Measurements from ENCODE around the gene PAK1. TPM values are rescaled to one million over a fixed set of nuclear protein-coding genes. Genes with fewer than 3 reads are reported as not detected.
A peak's percentile ranks its signal among the peaks of the same experiment; 100 is the strongest.

Gene PAK1
- total and polyA plus RNA-seq, 2 donors (not counting 3 experiments of a cell fraction or from before 2014, with no cell fraction given), result 5.6 to 12.9 TPM

DNA sequence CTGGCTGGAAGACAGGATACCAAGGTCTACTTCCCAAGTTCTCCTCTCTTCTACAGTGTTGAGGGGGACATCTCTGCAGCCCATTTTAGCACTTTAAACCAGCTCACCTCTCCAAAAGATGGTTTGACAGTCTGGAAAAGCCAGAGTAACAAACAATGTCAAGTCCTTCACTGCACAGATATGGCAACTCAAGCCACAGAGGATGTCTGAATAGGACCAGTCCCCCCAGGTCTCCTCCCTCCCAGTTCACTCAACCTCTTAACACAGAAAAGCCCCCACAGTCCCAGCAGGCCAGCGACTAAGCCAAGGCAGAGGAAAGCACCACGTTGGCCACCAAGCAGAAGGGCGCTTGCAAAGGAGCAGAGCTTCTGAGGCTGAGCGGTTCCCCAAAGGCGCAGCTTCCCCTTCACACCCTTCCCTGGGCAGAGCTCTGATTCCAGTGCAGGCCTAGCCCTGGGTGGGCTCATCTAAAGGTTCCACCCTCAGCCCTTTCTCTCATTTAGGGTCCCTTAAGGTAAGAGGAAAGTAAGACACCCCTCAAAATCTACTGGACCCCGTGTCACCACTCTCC lies 62.7 kb downstream of the PAK1 start:
- peak overlapping the region; percentile 29 for H3K9ac ChIP-seq (replicated peaks; ENCODE audit: extremely low read depth, insufficient read depth, low read length)
- H3K9me3 ChIP-seq (replicated peaks; ENCODE audit: control insufficient read depth, insufficient read depth, low read length), result no peaks in the 10 kb centered on the region
- H3K9me1 ChIP-seq (replicated peaks; ENCODE audit: control insufficient read depth, extremely low read depth, insufficient read depth, low read length), result no peaks in the 10 kb centered on the region
- H2AFZ ChIP-seq (ENCODE audit: low read depth, low read length), result peak overlapping the region; percentile 96
- no peak overlapping the region for H3K27ac ChIP-seq (ENCODE audit: insufficient read depth, low read depth, low read length)
- DNase-seq (ENCODE audit: low read depth, low spot score) (no peak), FAIRE-seq (no peak)
- ChIA-PET CTCF (interaction anchor here (0.9 to 2.4 kb wide), 8 partner anchors 11 to 225 kb away, joined by 3 to 11 read pairs (median 4); no protein-coding TSS in a partner anchor), POLR2A (no interaction called here)
- peaks cover 0 to 3% of the 10 kb centered on the region in 2 experiments for H3K27me3 ChIP-seq (ENCODE audit: control insufficient read depth in 2 of 2, insufficient read depth in 2 of 2, low read length in 2 of 2)
- BruUV-seq (replicated peaks), result no TSS peak
- peak overlapping the region; percentile 69 for H3K4me2 ChIP-seq (ENCODE audit: insufficient read depth, low read length)
- no peaks in the 10 kb centered on the region for H3K36me3 ChIP-seq (ENCODE audit: control insufficient read depth in 2 of 2, extremely low read depth in 1 of 2, insufficient read depth in 2 of 2, low read length in 2 of 2)
- no peaks in the 10 kb centered on the region for H3K79me2 ChIP-seq (ENCODE audit: control insufficient read depth, insufficient read depth, low read length)
- peaks cover 25% of the 10 kb centered on the region for H3K4me1 ChIP-seq (ENCODE audit: control insufficient read depth, extremely low read depth, insufficient read depth, low read length)
- no peaks in the 10 kb centered on the region for H4K20me1 ChIP-seq (replicated peaks; ENCODE audit: control insufficient read depth, extremely low read depth, insufficient read depth, low read length)
- H3K4me3 ChIP-seq (replicated peaks in 1 of 3; ENCODE audit: insufficient read depth in 1 of 3, low read depth in 1 of 3, low read length in 3 of 3), result peak overlapping the region; percentile 31 to 34 (median 33)
- TF ChIP-seq FOS (IDR thresholded peaks at IDR 0.05; ENCODE audit: borderline replicate concordance, insufficient read depth, low read length) (no peak), POLR2AphosphoS5 (IDR thresholded peaks at IDR 0.05; ENCODE audit: insufficient read depth, low read depth, low read length) (no peak), JUN (IDR thresholded peaks at IDR 0.05; ENCODE audit: borderline replicate concordance, insufficient read depth, insufficient read length, low read depth) (no peak)
- intact Hi-C loops (cut with micrococcal nuclease), result no loop called here
- dilution Hi-C loops (cut with MboI; ENCODE audit: extremely low pct_ligation_motif_present, low sequenced_read_pairs), result no loop called here

DNA sequence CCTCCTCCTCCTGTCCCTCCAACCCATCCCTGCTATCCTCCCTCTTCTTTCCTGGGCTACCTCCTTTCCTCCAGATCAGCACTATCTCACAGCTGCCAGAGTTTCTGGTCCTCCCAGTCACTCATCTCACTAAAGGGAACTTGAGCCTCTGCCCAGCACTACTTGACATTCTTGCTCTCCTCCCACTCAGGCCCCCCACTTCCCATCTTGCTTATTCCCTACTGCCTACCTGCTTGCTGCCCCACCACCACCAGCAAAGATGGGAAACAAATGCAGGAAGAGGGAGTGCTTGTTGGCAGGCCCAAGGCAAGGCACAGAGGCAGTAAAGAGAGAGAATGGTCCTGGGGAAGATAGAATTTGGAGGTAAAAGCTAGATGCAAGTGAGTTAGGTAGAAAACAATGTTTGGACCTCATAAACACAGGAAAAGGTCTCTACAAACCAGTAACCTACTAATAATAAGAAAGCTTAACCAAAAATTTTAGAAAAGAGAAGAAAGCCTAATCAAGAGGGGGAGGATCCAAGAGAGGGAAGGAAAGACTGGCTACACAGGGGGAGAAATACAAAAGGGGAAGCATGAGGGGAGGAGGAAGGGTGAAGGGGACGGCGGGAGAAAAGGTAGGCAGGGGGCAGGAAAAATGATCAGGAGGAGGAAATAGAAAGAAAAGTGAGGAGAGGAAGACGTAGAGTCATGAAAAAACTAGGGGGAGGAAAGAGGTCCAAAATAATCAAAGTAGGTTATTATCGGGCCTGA lies 63.6 kb downstream of the PAK1 start:
- Histone ChIP-seq H3K9me3 (replicated peaks; ENCODE audit: control insufficient read depth, insufficient read depth, low read length) (no peaks in the 10 kb centered on the region), H3K4me3 (replicated peaks in 1 of 3; ENCODE audit: insufficient read depth in 1 of 3, low read depth in 1 of 3, low read length in 3 of 3) (no peak overlapping the region), H2AFZ (ENCODE audit: low read depth, low read length) (no peak overlapping the region), H3K36me3 (ENCODE audit: control insufficient read depth in 2 of 2, extremely low read depth in 1 of 2, insufficient read depth in 2 of 2, low read length in 2 of 2) (no peaks in the 10 kb centered on the region), H3K27ac (ENCODE audit: insufficient read depth, low read depth, low read length) (no peak overlapping the region), H3K9ac (replicated peaks; ENCODE audit: extremely low read depth, insufficient read depth, low read length) (no peak overlapping the region), H3K9me1 (replicated peaks; ENCODE audit: control insufficient read depth, extremely low read depth, insufficient read depth, low read length) (no peaks in the 10 kb centered on the region), H3K79me2 (ENCODE audit: control insufficient read depth, insufficient read depth, low read length) (no peaks in the 10 kb centered on the region), H3K4me1 (ENCODE audit: control insufficient read depth, extremely low read depth, insufficient read depth, low read length) (peaks cover 33% of the 10 kb centered on the region), H3K4me2 (ENCODE audit: insufficient read depth, low read length) (no peak overlapping the region), H4K20me1 (replicated peaks; ENCODE audit: control insufficient read depth, extremely low read depth, insufficient read depth, low read length) (no peaks in the 10 kb centered on the region), H3K27me3 (ENCODE audit: control insufficient read depth in 2 of 2, insufficient read depth in 2 of 2, low read length in 2 of 2) (peaks cover 0 to 3% of the 10 kb centered on the region in 2 experiments)
- intact Hi-C loops (cut with micrococcal nuclease), result no loop called here
- FAIRE-seq (no peak), DNase-seq (ENCODE audit: low read depth, low spot score) (no peak)
- dilution Hi-C loops (cut with MboI; ENCODE audit: extremely low pct_ligation_motif_present, low sequenced_read_pairs), result no loop called here
- POLR2A ChIA-PET, result no interaction called here
- TF ChIP-seq POLR2AphosphoS5 (IDR thresholded peaks at IDR 0.05; ENCODE audit: insufficient read depth, low read depth, low read length), result no peak
- no TSS peak for BruUV-seq (replicated peaks)
- CTCF ChIA-PET, result no interaction called here

All from endothelial cell of umbilical vein (primary cell).